ENCODE measurements around the gene DEAF1.

The DEAF1 gene

GRCh38 chr11:625636-626268, 69.3 kb downstream of the DEAF1 start:
- no peak for DNase-seq (ENCODE audit: low read depth)
- TF ChIP-seq CTCF (IDR thresholded peaks at IDR 0.05; ENCODE audit: control insufficient read depth, extremely low read depth, insufficient read depth) = no peak
- no peak overlapping the region for H3K4me3 ChIP-seq (ENCODE audit: low read depth, low read length)

GRCh38 chr11:624705-625635, 70.1 kb downstream of the DEAF1 start, which contains the start of gene CDHR5:
TSS of gene CDHR5 (minus strand) at chr11:624955. CDS start at chr11:624902, 53 bp downstream.
- no peak for DNase-seq (ENCODE audit: low read depth)
- no peak for TF ChIP-seq CTCF (IDR thresholded peaks at IDR 0.05; ENCODE audit: control insufficient read depth, extremely low read depth, insufficient read depth)
- H3K4me3 ChIP-seq (ENCODE audit: low read depth, low read length) = no peak within 1 kb of the TSS

- no peak for DNase-seq (ENCODE audit: low read depth)
- H3K4me3 ChIP-seq (ENCODE audit: low read depth, low read length) = no peak overlapping the region
- TF ChIP-seq CTCF (IDR thresholded peaks at IDR 0.05; ENCODE audit: control insufficient read depth, extremely low read depth, insufficient read depth) = no peak
Observed at GRCh38 chr11:623999-624704, 70.9 kb downstream of the DEAF1 start.

GRCh38 chr11:623349-623869, 71.6 kb downstream of the DEAF1 start:
- TF ChIP-seq CTCF (IDR thresholded peaks at IDR 0.05; ENCODE audit: control insufficient read depth, extremely low read depth, insufficient read depth) = no peak
- DNase-seq (ENCODE audit: low read depth) = no peak

GRCh38 chr11:621838-622237, 73.2 kb downstream of the DEAF1 start:
- TF ChIP-seq CTCF (IDR thresholded peaks at IDR 0.05; ENCODE audit: control insufficient read depth, extremely low read depth, insufficient read depth) = no peak
- no peak for DNase-seq (ENCODE audit: low read depth)
- no peak overlapping the region for H3K4me3 ChIP-seq (ENCODE audit: low read depth, low read length)

More at GRCh38 chr11:623349-623869, 71.6 kb downstream of the DEAF1 start:
- no peak overlapping the region for H3K4me3 ChIP-seq (ENCODE audit: low read depth, low read length)

GRCh38 chr11:620935-621814, 73.8 kb downstream of the DEAF1 start:
- TF ChIP-seq CTCF (IDR thresholded peaks at IDR 0.05; ENCODE audit: control insufficient read depth, extremely low read depth, insufficient read depth) = no peak
- DNase-seq (ENCODE audit: low read depth) = no peak
- H3K4me3 ChIP-seq (ENCODE audit: low read depth, low read length) = no peak overlapping the region
